Measurements from ENCODE around the gene FNDC3B.

The FNDC3B gene

GRCh38 chr3:172272698-172273097, 233.3 kb downstream of the FNDC3B start:
- DNase-seq, result no peak

- no peak for DNase-seq
These were observed 234.0 kb downstream of the FNDC3B start for GRCh38 chr3:172273378-172273777.

GRCh38 chr3:172274906-172275305, 235.5 kb downstream of the FNDC3B start:
- DNase-seq, result no peak

GRCh38 chr3:172275586-172275985, 236.2 kb downstream of the FNDC3B start:
- DNase-seq, result no peak

- no peak for DNase-seq
These were observed 236.7 kb downstream of the FNDC3B start for GRCh38 chr3:172276103-172276502.

GRCh38 chr3:172277151-172277652, 237.8 kb downstream of the FNDC3B start:
- DNase-seq, result no peak

GRCh38 chr3:172279191-172279640, 239.8 kb downstream of the FNDC3B start:
- DNase-seq, result no peak

GRCh38 chr3:172279974-172280373, 240.6 kb downstream of the FNDC3B start:
- no peak for DNase-seq

GRCh38 chr3:172280406-172281051, 241.2 kb downstream of the FNDC3B start:
- DNase-seq, result no peak

- no peak for DNase-seq
These were observed 242.5 kb downstream of the FNDC3B start for GRCh38 chr3:172281884-172282283.

GRCh38 chr3:172282850-172283249, 243.5 kb downstream of the FNDC3B start:
- DNase-seq, result no peak

GRCh38 chr3:172283841-172284357, 244.5 kb downstream of the FNDC3B start:
- no peak for DNase-seq

GRCh38 chr3:172285844-172286243, 246.5 kb downstream of the FNDC3B start:
- no peak for DNase-seq

GRCh38 chr3:172286548-172287148, 247.3 kb downstream of the FNDC3B start:
- no peak for DNase-seq

- DNase-seq, result no peak
These were observed 248.6 kb downstream of the FNDC3B start for GRCh38 chr3:172287937-172288477.

GRCh38 chr3:172288651-172289050, 249.3 kb downstream of the FNDC3B start:
- no peak for DNase-seq

- no peak for DNase-seq
These were observed 250.2 kb downstream of the FNDC3B start for GRCh38 chr3:172289583-172289982.

GRCh38 chr3:172290457-172290856, 251.1 kb downstream of the FNDC3B start:
- DNase-seq, result no peak

- DNase-seq, result no peak
These were observed 252.3 kb downstream of the FNDC3B start for GRCh38 chr3:172291650-172292049.

- DNase-seq, result no peak
These were observed 253.0 kb downstream of the FNDC3B start for GRCh38 chr3:172292422-172292821.

GRCh38 chr3:172293093-172293492, 253.7 kb downstream of the FNDC3B start:
- DNase-seq, result no peak

- no peak for DNase-seq
These were observed 254.9 kb downstream of the FNDC3B start for GRCh38 chr3:172294223-172294806.

GRCh38 chr3:172296248-172296974, 257.0 kb downstream of the FNDC3B start:
- no peak for DNase-seq

Data from stimulated activated CD4-positive, alpha-beta T cell treated with anti-CD3 and anti-CD28 coated beads, Interleukin-4, amount 100 ng/mL, for 4 hours (primary cell).